SU-DHL-6 (cell line): Measurements from ENCODE around the gene ADAMTS18.

Source experiments
- H2AFZ ChIP-seq: fragments of 200-600 bp; sonication (generic); 2 replicates; pipeline ENCODE4 v1.6.1; 2014; ENCODE audit warnings: low read depth, mild to moderate bottlenecking, moderate library complexity, mixed read lengths, antibody characterized with exemption, low read length; ENCODE audit not compliant: severe bottlenecking
- H3F3A ChIP-seq: fragments of 200-600 bp; shearing (Covaris generic); 2 replicates; pipeline ENCODE4 v1.6.0; 2016; ENCODE audit warnings: antibody characterized with exemption, mild to moderate bottlenecking; ENCODE audit not compliant: insufficient read depth
- H3K27ac ChIP-seq: fragments of 200-600 bp; sonication (generic); 2 replicates; pipeline ENCODE4 v1.5.1; 2016; ENCODE audit warnings: low read depth, mild to moderate bottlenecking, low read length, moderate library complexity, mixed read lengths
- H3K27me3 ChIP-seq: fragments of 200-600 bp; sonication (generic), shearing (Covaris generic); 2 replicates; pipeline ENCODE4 v1.6.0; 2014; ENCODE audit warnings: mild to moderate bottlenecking, low read length
- H3K36me3 ChIP-seq: fragments of 200-600 bp; sonication (generic); 2 replicates; pipeline ENCODE4 v1.6.1; 2014; ENCODE audit warnings: mild to moderate bottlenecking, low read length, mixed read lengths
- H3K4me2 ChIP-seq: fragments of 300-600, 200-600 bp; shearing (Covaris generic), sonication (generic); 2 replicates; pipeline ENCODE4 v1.6.0; 2014; ENCODE audit warnings: low read length, low read depth, mild to moderate bottlenecking; ENCODE audit not compliant: poor library complexity, severe bottlenecking
- H3K4me3 ChIP-seq: fragments of 200-600 bp; sonication (generic); 2 replicates; pipeline ENCODE4 v1.5.1; 2014; ENCODE audit warnings: antibody characterized with exemption, low read length, mild to moderate bottlenecking, mixed read lengths; ENCODE audit not compliant: insufficient read depth, poor library complexity, severe bottlenecking
- H3K79me2 ChIP-seq: fragments of 200-600 bp; sonication (generic); 2 replicates; pipeline ENCODE4 v1.6.1; 2014; ENCODE audit warnings: mild to moderate bottlenecking, low read length, moderate library complexity; ENCODE audit not compliant: insufficient read depth
- H3K9ac ChIP-seq: fragments of 200-600 bp; sonication (generic); 2 replicates; pipeline ENCODE4 v1.7.0; 2014; ENCODE audit warnings: mild to moderate bottlenecking, low read length
- H3K9me2 ChIP-seq: fragments of 200-600 bp; sonication (generic); replicated peaks from 2 replicates; pipeline ENCODE4 v1.6.1; 2014; ENCODE audit warnings: low read length; ENCODE audit not compliant: insufficient read depth
- H3K9me3 ChIP-seq: fragments of 200-600 bp; sonication (generic); 2 replicates; pipeline ENCODE4 v1.6.1; 2014; ENCODE audit warnings: low read length, mixed read lengths; ENCODE audit not compliant: insufficient read depth
- H4K20me1 ChIP-seq: fragments of 200-600 bp; sonication (generic); 2 replicates; pipeline ENCODE4 v1.6.1; 2014; ENCODE audit warnings: low read depth, mild to moderate bottlenecking, antibody characterized with exemption, low read length, moderate library complexity, mixed read lengths
- EZH2phosphoT487 ChIP-seq: fragments of 200-600 bp; sonication (generic), shearing (Covaris generic); conservative IDR thresholded peaks from 2 replicates; pipeline ENCODE4 v1.6.1; 2018; ENCODE audit warnings: mild to moderate bottlenecking, antibody characterized with exemption, low read length, moderate library complexity, mixed read lengths
- TF ChIP-seq, protein P1 (sequence below): fragments of 200-600 bp; sonication (generic); IDR thresholded peaks from one replicate; pipeline ENCODE4 v1.5.1; 2017; ENCODE audit warnings: antibody characterized with exemption, mild to moderate bottlenecking, low read length, moderate library complexity; ENCODE audit not compliant: insufficient read depth, poor library complexity, severe bottlenecking

ADAMTS18 gene

DNA sequence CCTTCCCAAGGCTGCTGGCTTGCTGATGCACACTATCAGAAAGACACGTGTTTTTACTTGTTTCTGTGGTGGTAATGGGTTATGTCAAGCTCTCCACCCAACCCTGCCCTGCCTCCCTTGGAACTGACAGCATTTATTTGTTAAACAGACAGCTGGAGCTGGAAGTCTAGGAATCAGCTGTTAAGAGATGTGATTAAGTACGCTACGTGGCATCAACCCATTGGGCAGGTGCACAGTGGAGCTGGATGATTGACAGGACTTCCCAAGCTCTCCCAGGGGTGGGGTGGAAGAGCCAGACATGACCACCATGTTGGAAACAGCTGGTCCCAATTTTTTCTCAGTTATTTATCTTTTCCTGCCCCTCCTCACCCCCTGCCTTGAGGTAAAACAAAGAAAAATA is 49.4 kb downstream of the ADAMTS18 start:
- TF ChIP-seq, protein P1, sequence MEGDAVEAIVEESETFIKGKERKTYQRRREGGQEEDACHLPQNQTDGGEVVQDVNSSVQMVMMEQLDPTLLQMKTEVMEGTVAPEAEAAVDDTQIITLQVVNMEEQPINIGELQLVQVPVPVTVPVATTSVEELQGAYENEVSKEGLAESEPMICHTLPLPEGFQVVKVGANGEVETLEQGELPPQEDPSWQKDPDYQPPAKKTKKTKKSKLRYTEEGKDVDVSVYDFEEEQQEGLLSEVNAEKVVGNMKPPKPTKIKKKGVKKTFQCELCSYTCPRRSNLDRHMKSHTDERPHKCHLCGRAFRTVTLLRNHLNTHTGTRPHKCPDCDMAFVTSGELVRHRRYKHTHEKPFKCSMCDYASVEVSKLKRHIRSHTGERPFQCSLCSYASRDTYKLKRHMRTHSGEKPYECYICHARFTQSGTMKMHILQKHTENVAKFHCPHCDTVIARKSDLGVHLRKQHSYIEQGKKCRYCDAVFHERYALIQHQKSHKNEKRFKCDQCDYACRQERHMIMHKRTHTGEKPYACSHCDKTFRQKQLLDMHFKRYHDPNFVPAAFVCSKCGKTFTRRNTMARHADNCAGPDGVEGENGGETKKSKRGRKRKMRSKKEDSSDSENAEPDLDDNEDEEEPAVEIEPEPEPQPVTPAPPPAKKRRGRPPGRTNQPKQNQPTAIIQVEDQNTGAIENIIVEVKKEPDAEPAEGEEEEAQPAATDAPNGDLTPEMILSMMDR, result no peak
- TF ChIP-seq EZH2phosphoT487, result no peak
- Histone ChIP-seq H3F3A (no peaks in the 10 kb centered on the region), H3K36me3 (no peaks in the 10 kb centered on the region), H3K27ac (no peak overlapping the region), H3K9me2 (no peaks in the 10 kb centered on the region), H3K9ac (no peak overlapping the region), H3K4me3 (no peak overlapping the region), H3K79me2 (no peaks in the 10 kb centered on the region), H3K9me3 (no peaks in the 10 kb centered on the region), H3K27me3 (no peaks in the 10 kb centered on the region), H4K20me1 (no peaks in the 10 kb centered on the region), H3K4me2 (no peak overlapping the region), H2AFZ (no peak overlapping the region)

DNA sequence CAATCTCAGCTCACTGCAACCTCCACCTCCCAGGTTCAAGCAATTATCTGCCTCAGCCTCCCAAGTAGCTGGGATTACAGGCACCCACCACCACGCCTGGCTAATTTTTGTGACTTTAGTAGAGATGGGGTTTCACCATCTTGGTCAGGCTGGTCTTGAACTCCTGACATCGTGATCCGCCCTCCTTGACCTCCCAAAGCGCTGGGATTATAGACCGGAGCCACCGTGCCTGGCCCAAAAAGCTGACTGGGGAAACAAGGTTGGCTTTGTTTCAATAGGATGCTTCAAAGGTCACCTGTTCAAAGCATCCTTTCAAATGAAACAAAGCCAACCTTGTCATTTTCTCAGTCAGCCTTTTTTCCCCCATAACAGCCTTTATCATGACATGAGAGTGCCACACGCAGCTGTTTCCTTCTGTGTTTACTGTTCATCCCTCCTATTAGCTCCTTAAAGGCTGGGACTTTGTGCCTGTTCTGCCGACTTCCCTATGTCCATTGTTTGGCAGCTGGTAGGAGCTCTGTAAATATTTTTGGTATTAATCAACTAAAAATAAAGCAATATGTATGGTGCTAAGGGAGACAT is 51.1 kb downstream of the ADAMTS18 start:
- no peaks in the 10 kb centered on the region for H3K36me3 ChIP-seq
- no peaks in the 10 kb centered on the region for H3F3A ChIP-seq
- H3K9ac ChIP-seq, result no peak overlapping the region
- no peak overlapping the region for H3K27ac ChIP-seq
- H3K27me3 ChIP-seq, result no peaks in the 10 kb centered on the region
- H3K79me2 ChIP-seq, result no peaks in the 10 kb centered on the region
- H3K9me2 ChIP-seq, result no peaks in the 10 kb centered on the region
- no peaks in the 10 kb centered on the region for H3K9me3 ChIP-seq
- no peak overlapping the region for H3K4me3 ChIP-seq
- no peaks in the 10 kb centered on the region for H4K20me1 ChIP-seq
- H2AFZ ChIP-seq, result no peak overlapping the region
- no peak overlapping the region for H3K4me2 ChIP-seq
- TF ChIP-seq, protein P1, result no peak
- no peak for TF ChIP-seq EZH2phosphoT487

DNA sequence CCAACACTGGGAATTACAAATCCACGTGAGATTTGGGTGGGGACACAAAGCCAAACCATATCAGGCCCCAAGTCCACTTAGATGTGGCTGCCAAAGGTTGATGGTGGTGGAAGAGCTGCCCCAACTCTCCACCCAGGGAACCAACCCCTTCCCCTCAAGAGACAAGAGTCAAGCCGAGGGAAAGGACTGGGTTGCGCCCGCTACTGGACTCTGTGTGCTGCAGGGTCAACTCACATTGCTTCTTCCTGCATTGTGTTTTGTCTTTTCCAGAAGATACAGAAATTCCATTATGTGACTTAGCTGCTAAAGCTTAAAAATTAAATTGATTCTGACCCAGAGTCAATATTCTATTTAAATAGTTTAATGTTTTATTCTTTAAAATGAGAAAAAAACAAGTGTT is 58.5 kb downstream of the ADAMTS18 start:
- Histone ChIP-seq H3K27ac (no peak overlapping the region), H3K9me3 (no peaks in the 10 kb centered on the region), H4K20me1 (no peaks in the 10 kb centered on the region), H3K79me2 (no peaks in the 10 kb centered on the region), H2AFZ (no peak overlapping the region), H3K9ac (no peak overlapping the region), H3K27me3 (no peaks in the 10 kb centered on the region), H3K4me3 (no peak overlapping the region), H3K4me2 (no peak overlapping the region), H3F3A (no peaks in the 10 kb centered on the region), H3K36me3 (no peaks in the 10 kb centered on the region), H3K9me2 (no peaks in the 10 kb centered on the region)
- TF ChIP-seq, protein P1, result no peak
- no peak for TF ChIP-seq EZH2phosphoT487

DNA sequence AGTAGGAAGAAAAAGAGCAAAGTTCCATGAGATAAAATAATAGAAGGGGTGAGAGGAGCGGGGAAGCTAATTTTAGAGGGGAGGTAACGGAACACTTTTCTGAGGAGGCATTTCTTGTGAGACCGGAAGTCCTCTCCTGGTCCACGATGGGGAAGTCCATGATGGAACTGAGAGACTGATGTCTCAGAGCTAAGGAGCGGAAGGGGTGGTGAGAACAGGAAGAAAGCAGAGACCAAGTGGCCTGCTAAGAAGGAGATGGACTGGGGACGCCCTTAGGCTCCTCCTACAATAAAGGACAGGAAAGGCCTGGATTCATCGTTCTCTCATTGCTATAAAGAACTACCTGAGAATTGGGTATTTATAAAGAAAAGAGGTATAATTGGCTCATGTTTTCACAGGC is 59.4 kb downstream of the ADAMTS18 start:
- H3K9me3 ChIP-seq, result no peaks in the 10 kb centered on the region
- no peak for TF ChIP-seq EZH2phosphoT487
- TF ChIP-seq, protein P1, result no peak
- no peaks in the 10 kb centered on the region for H3K36me3 ChIP-seq
- H3K9me2 ChIP-seq, result no peaks in the 10 kb centered on the region
- H3K4me2 ChIP-seq, result no peak overlapping the region
- no peaks in the 10 kb centered on the region for H3K27me3 ChIP-seq
- no peak overlapping the region for H3K27ac ChIP-seq
- no peak overlapping the region for H3K4me3 ChIP-seq
- H4K20me1 ChIP-seq, result no peaks in the 10 kb centered on the region
- H2AFZ ChIP-seq, result no peak overlapping the region
- H3K9ac ChIP-seq, result no peak overlapping the region
- H3F3A ChIP-seq, result no peaks in the 10 kb centered on the region
- H3K79me2 ChIP-seq, result no peaks in the 10 kb centered on the region
